Endothelial cell of hepatic sinusoid (primary cell): Measurements from ENCODE around the gene SNX11.
"Not testable (repeated sequence)": the region's sequence is repeated elsewhere in the genome, so short reads cannot be mapped to it uniquely, and the experiment has no call there.

Source experiments
- in situ Hi-C: cut with HindIII; loops from 2 replicates; pipeline ENCODE4 v1.10.0; 2017; ENCODE audit warnings: low sequenced_read_pairs

Gene SNX11

DNA sequence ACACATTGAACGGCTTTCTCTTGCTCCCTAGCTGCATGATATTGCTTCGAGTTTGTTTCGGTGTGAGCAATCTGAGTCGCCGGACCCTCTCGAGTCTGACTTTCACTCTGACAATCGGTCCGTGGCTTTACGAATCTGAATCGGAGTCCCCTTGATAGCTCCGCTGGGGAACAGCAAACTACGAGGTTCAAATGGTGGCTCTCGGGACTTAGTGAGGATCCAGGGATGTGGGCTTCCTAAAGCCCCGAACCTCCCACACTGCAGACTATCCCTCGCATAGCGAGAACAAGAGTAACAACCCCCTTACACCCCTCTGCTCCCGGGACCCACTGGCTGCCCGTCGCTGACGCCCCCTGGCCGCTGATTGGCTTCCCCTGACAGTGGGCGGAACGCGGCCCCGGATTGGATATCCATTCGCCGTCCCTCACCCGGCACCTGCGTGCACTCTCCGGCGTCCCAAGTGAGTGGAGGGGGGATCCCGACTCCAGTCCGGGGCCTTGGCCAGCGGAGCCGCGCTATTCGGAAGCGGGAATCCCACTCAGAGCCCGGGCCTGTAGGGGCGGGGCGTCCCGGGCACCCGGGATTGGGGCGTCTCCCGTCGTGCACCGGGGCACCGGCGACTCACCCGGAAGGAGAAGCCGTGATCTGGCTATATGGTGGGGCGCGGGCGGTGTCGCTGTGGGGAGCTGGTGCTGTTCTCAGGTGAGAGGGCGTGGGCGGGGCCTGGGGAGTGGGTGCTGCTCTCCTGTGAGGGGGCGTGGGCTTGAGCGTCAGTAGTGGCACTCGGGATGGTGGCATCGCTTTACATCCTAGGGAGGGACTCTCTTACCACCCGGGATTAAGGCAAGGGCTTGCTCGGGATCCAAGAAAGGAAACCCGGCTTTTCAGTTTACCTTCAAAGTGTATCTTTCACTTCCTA lies at the start of gene SNX11:
SNX11 (plus strand) TSS at position 630 of the 919 bp plus-strand sequence. CDS start 4,278 bp downstream, outside the sequence.
- in situ Hi-C loops, result no loop called here

DNA sequence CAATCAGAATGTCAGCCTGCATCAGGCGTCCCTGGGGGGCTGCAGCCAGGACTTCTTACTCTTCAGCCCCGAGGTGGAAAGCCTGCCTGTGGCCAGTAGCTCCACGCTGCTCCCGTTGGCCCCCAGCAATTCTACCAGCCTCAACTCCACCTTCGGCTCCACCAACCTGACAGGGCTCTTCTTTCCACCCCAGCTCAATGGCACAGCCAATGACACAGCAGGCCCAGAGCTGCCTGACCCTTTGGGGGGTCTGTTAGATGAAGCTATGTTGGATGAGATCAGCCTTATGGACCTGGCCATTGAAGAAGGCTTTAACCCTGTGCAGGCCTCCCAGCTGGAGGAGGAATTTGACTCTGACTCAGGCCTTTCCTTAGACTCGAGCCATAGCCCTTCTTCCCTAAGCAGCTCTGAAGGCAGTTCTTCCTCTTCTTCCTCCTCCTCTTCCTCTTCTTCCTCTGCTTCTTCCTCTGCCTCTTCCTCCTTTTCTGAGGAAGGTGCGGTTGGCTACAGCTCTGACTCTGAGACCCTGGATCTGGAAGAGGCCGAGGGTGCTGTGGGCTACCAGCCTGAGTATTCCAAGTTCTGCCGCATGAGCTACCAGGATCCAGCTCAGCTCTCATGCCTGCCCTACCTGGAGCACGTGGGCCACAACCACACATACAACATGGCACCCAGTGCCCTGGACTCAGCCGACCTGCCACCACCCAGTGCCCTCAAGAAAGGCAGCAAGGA lies 49.0 kb upstream of the SNX11 start:
- in situ Hi-C loops, result no loop called here

DNA sequence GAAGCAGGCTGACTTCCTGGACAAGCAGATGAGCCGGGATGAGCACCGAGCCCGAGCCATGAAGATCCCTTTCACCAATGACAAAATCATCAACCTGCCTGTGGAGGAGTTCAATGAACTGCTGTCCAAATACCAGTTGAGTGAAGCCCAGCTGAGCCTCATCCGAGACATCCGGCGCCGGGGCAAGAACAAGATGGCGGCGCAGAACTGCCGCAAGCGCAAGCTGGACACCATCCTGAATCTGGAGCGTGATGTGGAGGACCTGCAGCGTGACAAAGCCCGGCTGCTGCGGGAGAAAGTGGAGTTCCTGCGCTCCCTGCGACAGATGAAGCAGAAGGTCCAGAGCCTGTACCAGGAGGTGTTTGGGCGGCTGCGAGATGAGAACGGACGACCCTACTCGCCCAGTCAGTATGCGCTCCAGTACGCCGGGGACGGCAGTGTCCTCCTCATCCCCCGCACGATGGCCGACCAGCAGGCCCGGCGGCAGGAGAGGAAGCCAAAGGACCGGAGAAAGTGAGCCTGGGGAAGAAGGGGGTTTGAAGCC lies 48.4 kb upstream of the SNX11 start:
- in situ Hi-C loops, result no loop called here

DNA sequence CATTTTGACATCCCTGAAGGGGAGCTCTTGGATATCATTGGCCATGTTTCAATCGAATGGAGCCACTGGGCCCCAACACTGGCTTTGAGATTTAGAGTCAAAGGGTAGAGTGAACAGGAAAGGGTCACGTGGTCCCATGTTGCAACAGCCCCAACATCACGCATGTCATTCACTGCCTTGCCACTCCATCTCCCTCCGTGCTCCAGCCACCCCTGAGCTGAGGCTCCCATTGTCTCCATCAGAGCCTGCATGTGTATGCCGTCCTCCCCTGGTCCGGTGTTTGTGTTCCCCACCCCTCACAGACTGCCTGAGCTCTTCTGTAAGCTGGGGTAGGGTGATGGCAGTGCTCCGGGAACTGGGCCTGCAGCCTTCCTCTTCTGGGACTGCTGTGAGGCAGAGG lies 47.3 kb upstream of the SNX11 start:
- in situ Hi-C loops, result loop anchor here (5.0 kb wide), 1 partner anchor 63 kb away; no protein-coding TSS in a partner anchor

DNA sequence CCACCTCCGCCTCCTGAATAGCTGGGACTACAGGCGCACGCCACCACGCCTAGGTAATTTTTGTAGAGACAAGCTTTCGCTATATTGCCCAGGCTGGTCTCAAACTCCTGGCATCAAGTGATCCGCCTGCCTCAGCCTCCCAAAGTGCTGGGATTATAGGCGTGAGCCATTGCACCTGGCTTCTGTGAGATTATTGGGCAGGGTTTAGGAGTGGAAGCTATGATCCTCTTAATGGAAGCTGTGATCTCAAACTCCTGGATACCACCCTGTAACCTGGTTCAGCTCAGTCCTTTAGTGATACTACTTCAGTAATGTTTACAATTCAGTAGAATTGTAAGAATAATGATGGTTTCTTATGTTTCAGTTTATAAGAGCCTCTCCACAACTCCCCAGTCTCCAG lies 45.3 kb upstream of the SNX11 start:
- in situ Hi-C loops, result loop anchor here (5.0 kb wide), 1 partner anchor 65 kb away; no protein-coding TSS in a partner anchor

- in situ Hi-C loops, result loop anchor here (5.0 kb wide), 1 partner anchor 67 kb away; no protein-coding TSS in a partner anchor
Measured at GRCh38 chr17:48064638-48065037, 42.9 kb upstream of the SNX11 start.

DNA sequence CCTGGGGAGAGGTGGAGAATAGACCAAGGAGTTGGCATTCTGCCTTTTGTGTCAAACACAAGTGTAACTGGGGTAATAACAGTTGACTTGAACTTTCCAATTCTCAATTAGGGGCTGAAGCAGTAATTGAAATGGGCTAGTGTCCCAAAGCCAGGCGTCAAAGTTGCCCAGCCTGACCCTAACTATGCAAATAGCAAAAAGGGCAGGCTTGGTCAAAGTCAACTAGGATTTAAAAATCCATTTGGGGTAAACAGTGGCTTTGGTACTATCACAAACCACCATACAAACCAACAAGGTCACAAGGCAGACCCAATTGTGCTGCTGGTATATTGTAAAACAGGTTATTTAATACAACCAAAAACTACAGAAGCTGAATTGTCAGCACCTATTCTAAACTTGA lies 41.4 kb upstream of the SNX11 start:
- in situ Hi-C loops, result no loop called here

DNA sequence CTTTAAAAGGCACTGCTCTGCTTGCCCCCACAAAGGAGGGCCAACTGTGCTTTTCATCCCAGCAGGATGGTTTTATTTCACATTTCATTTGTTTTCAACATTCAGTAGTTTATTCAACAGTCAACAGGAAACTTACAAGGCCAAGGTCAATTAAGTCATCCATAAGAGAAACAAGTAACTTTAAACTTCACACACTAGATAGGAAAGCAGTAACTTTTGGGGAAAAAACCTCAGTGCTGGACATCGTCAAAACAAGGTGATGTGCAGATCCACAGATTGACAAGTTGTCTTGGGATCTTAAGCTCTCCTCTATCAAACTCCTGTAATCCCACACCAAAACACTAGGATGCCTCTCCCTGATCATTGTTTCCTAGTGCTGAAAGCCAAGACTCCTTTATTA lies 40.9 kb upstream of the SNX11 start:
- in situ Hi-C loops, result no loop called here

DNA sequence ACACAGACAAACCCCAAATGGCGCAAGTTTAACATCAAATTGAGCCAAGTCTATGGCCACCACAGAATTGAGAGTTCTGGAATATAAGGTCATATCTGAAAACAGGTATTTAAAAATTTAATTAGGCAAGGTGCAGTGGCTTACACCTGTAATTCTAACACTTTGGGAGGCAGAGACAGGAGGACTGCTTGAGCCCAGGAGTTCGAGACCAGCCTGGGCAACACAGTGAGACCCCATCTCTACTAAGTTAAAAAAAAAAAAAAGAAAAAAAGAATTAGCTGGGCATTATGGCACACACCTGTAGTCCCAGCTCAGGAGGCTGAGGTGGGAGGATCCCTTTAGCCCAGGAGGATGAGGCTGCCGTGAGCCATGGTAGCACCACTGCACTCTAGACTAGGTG lies 40.3 kb upstream of the SNX11 start:
- in situ Hi-C loops, result no loop called here

DNA sequence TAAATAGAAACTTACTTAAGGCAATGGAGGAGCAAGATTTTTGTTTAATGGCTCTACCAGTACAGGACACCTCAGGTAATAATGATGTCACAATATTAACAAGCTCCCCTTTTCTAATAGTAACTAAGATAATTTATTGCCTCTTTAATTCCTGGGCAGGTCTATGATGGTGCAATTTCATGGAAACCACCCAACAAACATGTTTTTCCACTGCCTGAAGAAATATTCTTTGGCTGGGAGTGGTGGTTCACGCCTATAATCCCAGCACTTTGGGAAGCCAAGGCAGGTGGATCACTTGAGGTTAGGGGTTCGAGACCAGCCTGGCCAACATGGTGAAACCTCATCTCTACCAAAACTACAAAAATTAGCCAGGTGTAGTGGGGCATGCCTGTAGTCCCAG lies 39.8 kb upstream of the SNX11 start:
- in situ Hi-C loops, result not testable (repeated sequence)

DNA sequence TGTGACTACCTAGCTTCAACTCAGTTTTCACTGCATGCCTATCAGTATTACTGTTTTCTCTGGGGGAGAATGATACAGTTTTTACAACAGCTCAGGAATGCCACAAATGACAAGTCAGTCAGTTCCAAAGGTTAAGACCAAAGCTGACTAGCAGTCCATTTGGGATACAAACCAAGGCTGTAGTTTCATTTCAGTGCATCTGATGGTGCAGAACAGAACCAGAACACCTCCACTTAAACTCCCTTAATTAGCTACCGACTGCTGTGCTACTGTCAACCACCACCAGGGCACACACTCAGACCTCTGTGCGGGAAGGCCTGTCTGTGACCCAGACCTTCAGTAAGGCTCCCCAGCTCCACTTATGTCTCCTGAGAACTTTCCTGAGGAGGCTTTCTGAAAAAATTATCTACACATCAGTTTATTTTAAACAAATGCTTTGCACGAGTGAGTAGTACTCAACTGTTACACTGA lies 39.0 kb upstream of the SNX11 start:
- in situ Hi-C loops, result no loop called here

DNA sequence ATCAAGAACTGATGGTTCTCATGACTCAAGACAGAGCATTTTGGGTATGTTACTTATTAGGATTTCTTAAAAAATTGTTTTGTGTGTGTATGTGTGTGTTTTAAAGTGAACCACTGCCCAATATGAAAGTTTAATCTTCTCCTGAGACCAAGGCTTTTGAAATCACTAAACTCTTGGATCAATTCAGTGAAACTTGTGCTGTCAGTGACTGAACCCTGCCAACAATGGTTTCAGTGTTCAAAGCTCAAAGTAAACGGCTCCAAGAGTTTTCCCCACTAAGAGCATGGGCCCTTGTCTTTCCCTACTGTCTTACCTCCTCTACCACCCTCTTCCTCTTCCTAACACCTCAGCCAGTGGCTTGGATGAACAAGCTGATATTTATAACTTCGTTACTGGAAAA lies 37.4 kb upstream of the SNX11 start:
- in situ Hi-C loops, result no loop called here

DNA sequence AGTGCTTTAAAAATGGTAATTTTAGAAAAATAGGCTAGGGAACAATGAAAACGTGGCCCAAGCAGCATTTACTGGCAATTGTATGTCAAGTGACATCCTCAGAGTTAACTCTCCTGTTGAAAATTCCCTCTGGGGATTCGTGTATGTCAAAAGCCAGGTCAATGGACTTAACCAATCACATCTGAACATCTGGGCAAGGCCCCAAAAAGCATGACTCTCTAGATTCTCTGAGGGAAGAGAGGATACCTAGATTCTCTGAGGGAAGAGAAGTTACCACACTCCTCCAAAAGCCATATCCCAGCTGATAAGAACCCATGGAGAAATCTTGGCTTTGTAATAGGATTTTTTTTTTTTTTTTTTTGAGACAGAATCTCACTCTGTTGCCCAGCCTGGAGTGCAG lies 35.9 kb upstream of the SNX11 start:
- in situ Hi-C loops, result no loop called here

GRCh38 chr17:48072811-48073210 lies 34.8 kb upstream of the SNX11 start:
- in situ Hi-C loops, result not testable (repeated sequence)

DNA sequence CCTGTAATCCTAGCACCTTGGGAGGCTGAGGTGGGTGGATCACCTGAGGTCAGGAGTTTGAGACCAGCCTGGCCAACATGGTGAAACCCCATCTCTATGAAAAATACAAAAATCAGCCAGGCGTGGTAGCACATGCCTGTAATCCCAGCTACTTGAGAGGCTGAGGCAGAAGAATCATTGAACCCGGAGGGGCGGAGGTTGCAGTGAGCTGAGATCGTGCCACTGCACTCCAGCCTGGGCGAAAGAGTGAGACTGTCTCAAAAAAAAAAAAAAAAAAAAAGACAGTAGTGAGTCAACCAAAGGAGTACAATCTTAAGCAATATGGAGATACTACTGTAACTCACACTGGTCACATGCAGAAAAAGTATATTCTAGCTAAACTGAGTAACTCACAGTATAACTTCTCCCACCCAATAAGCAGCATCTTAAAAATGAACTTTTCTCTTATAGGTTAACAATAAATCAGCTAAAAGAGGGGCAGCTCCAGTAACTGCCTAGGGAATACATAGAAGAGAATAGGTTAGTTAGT lies 33.9 kb upstream of the SNX11 start:
- in situ Hi-C loops, result not testable (repeated sequence)

DNA sequence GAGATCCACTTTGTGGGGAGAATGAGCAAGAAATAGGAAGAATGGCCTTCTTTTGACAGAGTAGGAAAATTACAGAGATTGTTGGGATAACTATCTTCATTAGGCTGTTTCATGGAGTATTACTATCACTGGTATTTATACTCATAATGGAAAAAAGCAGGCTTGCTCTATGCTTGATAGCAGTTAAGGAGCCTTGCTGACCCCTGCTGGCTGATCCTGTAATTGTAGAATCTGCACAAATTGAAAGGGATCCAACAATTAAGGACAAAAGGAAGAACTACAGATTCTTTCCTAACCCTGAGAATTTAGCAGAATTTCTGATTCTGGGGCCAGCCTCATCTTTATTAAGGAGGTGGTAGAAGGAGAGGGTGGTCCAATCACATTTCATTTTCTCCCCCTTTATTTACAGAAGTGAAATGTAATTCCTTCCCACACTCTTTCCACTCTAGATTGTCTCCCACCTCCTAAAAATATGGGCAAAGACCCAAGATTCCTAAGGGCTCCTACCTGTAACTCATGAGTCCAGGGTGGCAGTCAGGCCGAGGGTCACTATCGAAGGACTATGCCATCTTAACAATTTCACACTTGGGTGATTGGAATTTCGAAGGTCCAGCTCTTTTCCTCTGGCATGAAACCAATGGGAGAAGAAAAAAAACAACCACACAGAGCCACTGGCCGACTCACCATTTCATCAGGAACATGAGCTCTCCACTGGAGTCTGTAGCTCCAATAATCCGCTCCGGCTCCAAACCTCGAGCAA lies 33.1 kb upstream of the SNX11 start:
- in situ Hi-C loops, result no loop called here

DNA sequence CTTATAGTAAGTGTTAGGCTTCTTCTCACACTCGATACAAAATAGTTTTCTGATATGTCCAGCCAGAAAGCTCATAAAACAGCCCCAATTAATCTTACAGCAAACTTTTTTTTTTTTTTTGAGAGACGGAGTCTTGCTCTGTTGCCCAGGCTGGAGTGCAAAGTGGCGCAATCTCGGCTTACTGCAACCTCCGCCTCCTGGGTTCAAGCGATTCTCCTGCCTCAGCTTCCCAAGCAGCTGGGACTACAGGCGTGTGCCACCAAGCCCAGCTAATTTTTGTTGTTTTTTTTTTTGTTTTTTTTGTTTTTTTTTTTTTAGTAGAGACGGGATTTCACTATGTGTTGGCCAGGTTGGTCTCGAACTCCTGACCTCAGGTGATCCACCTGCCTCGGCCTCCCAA lies 30.4 kb upstream of the SNX11 start:
- in situ Hi-C loops, result not testable (repeated sequence)

DNA sequence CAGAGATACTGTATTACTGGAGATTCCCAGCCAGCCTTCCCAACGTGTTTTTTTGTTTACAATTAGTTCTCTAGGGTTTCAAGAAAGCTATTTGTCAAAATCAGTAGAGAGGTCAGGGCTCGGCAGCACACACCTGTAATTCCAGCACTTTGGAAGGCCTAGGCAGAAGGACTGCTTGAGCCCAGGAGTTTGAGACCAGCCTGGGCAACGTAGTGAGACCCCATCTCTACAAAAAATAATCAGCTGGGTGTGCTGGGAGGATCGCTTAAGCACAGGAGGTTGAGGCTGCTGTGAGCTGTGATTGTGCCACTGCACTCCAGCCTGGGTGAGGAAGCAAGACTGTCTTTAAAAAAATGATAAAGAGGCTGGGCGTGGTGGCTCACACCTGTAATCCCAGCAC lies 25.7 kb upstream of the SNX11 start:
- in situ Hi-C loops, result loop anchor here (5.0 kb wide), 2 partner anchors 50 to 55 kb away; no protein-coding TSS in a partner anchor

DNA sequence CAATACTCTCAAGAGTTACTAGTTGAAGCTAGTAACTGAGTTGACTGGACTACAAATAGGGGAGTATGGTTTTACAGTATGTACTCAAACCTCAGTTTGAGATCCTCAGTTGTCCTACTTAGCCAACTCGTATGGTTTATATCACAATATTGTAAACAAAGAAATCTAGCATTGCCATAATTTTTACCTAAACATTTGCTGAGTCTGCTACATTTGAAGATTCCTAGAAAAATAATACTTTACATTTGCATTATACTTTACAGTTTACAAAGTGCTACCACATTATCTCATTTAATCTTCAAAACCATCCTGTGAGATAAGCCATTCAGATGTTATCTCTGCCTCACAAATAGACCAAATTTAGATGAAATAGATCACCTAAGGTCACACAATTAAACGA lies 22.6 kb upstream of the SNX11 start:
- in situ Hi-C loops, result loop anchor here (5.0 kb wide), 2 partner anchors 52 to 53 kb away; no protein-coding TSS in a partner anchor

DNA sequence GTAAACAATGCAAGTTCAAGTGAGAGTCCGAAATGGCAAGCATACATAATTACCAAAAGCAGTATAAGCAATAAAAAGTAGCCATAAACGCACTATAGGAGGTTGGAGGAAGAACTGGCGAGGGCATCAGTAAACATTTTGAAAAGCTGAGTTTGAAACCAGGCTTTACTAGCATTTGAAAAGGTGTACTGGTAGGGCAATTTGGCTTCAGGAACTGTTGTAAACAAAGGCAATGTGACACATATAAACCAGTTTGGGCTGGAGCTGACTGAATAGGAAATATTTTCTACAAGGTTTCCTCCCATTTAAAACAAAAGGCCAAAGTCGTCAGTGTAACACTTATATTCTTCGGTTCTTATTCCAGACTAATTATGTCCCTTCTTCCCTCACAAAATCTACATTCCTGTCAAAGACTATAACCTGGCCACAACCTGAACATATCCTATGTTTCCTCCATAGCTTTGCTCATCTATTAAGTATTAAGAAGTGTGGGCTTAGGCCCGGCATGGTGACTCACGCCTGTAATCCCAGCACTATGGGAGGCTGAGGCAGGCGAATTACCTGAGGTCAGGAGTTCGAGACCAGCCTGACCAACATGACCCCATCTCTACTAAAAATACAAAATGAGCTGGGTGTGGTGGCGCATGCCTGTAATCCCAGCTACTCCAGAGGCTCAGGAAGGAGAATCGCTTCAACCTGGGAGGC lies 14.1 kb upstream of the SNX11 start:
- in situ Hi-C loops, result no loop called here
